ENCODE results near the gene DNM3.

DNA sequence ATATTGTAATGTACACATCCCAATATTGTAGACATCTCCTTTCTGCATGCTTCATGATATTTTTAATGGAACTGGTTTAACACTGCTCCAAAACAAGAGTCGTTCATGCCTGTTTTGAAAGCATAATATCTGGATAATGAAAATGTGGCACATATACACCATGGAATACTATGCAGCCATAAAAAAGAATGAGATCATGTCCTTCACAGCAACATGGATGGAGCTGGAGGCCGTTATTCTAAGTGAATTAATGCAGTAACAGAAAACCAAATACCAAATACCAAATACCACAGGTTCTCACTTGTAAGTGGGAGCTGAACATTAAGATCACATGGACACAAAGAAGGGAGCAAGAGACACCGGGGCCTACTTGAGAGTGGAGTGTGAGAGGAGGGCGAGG is 487.0 kb downstream of the DNM3 start:
- TF ChIP-seq, protein P1, sequence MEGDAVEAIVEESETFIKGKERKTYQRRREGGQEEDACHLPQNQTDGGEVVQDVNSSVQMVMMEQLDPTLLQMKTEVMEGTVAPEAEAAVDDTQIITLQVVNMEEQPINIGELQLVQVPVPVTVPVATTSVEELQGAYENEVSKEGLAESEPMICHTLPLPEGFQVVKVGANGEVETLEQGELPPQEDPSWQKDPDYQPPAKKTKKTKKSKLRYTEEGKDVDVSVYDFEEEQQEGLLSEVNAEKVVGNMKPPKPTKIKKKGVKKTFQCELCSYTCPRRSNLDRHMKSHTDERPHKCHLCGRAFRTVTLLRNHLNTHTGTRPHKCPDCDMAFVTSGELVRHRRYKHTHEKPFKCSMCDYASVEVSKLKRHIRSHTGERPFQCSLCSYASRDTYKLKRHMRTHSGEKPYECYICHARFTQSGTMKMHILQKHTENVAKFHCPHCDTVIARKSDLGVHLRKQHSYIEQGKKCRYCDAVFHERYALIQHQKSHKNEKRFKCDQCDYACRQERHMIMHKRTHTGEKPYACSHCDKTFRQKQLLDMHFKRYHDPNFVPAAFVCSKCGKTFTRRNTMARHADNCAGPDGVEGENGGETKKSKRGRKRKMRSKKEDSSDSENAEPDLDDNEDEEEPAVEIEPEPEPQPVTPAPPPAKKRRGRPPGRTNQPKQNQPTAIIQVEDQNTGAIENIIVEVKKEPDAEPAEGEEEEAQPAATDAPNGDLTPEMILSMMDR (IDR thresholded peaks at IDR 0.05): no peak
- no peak for TF ChIP-seq POLR2A (IDR thresholded peaks at IDR 0.05)

All from adrenal gland (tissue), 5 donors.